ENCODE measurements around the gene CERT1.

DNA sequence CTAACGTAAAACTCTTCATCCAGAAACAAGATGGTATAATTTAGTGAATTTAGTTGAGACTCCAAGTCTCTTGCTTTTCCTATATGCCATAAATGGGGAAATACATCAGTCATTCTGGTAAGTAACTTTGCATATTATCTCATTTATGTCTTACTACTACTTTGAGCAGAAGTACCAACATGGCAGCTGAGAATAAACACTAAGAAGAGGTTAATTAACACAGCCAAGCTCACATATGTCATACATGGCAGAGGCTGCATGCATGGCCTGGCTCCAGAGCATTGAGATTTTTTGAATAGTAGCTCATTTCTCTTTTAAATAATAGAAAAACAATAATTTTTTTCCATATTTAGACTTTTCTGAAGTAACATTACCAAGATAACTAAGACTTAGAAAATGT, 54.3 kb downstream of the CERT1 start:
- TF ChIP-seq NFRKB (IDR thresholded peaks at IDR 0.05) (no peak), ZNF384 (IDR thresholded peaks at IDR 0.05) (no peak), BHLHE40 (IDR thresholded peaks at IDR 0.05; ENCODE audit: borderline replicate concordance) (no peak), FOXA1 (IDR thresholded peaks at IDR 0.05) (no peak), CTBP1 (IDR thresholded peaks at IDR 0.05; ENCODE audit: borderline replicate concordance) (no peak)

Data from HEK293T (cell line).